Omental fat pad (tissue), 4 donors: ENCODE data around the gene SHROOM3. TPM values are rescaled to one million over a fixed set of nuclear protein-coding genes. Genes with fewer than 3 reads are reported as not detected.

ENCODE experiments used
- ATAC-seq: fragments of 150-250 bp; one replicate; pipeline ENCODE4 v1.9.1; 2016; ENCODE audit warnings: mild to moderate bottlenecking, moderate library complexity; ENCODE audit not compliant: low FRiP score
- DNase-seq: peaks from one replicate; pipeline ENCODE4 v3.0.0-alpha.2; 2019; ENCODE audit warnings: low spot score
- total RNA-seq, 4 donors: library from RNA; depleted of rRNA; stranded (reverse); fragments of >200 nt; gene quantifications; one replicate each; pipeline ENCODE4 v1.1.0, GENCODE V29; 2016
- TF ChIP-seq, protein P1 (sequence below), 3 donors: fragments of 450-650 bp; IDR thresholded peaks; one replicate each; pipeline ENCODE4 v1.5.1; 2016 to 2017; ENCODE audit warnings: antibody characterized with exemption in 3 of 3, mild to moderate bottlenecking in 3 of 3, moderate library complexity in 2 of 3

Gene SHROOM3
- total RNA-seq, 4 donors from 2014 or later: 1.3 to 12.2 (median 3.1) TPM

DNA sequence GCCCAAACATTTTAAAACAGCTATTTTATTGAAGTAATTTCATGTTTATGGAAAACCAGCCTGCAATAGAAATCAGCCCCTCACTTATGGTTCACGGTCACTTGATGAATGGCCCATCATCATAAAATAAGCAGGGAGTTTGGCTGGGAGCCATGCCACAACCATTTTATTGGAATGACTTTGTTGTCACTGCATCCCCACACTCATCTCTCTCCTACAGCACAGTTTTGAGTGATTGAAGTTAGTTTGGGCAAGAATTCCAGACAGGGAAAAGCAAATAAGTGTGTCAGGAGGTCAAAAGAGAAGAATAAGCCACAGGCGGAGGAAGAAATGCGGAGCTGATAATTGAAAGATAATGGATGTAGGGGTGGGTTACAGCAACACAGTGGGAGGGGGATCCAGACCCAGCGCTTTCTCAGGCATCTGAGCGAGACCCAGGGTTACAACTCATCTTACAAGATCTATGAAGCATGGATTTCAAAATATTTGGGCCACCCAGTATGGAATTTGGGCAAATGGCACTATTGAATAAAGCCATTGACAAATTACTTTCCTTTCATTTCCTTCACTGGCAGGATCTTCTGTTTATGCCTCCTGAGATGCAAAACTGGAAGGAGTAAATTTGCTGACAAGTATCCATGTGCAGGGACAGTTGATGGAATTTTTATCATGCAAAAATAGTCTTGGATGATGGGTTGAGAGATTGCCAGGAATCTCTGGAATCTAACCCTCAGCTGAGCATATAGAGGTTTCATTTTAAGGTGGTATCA lies 100.8 kb downstream of the SHROOM3 start:
- TF ChIP-seq, protein P1, sequence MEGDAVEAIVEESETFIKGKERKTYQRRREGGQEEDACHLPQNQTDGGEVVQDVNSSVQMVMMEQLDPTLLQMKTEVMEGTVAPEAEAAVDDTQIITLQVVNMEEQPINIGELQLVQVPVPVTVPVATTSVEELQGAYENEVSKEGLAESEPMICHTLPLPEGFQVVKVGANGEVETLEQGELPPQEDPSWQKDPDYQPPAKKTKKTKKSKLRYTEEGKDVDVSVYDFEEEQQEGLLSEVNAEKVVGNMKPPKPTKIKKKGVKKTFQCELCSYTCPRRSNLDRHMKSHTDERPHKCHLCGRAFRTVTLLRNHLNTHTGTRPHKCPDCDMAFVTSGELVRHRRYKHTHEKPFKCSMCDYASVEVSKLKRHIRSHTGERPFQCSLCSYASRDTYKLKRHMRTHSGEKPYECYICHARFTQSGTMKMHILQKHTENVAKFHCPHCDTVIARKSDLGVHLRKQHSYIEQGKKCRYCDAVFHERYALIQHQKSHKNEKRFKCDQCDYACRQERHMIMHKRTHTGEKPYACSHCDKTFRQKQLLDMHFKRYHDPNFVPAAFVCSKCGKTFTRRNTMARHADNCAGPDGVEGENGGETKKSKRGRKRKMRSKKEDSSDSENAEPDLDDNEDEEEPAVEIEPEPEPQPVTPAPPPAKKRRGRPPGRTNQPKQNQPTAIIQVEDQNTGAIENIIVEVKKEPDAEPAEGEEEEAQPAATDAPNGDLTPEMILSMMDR (IDR thresholded peaks at IDR 0.05): no peak
- no peak for DNase-seq
- ATAC-seq: no peak

DNA sequence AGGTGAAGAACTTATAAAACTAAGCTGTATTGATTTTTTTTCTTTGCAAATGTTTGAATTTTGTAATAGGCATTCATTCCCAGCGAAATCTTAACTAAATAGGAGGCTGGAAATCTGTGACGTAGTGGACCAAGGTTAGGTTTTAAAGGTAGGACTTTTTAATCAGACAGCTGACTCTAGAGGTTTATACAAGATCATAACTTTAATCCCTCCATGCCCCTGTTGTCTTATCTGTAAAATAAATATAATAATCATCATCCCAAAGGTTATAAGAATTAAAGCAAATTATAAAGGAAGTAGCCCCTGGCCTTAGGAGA lies 101.3 kb downstream of the SHROOM3 start:
- DNase-seq: no peak
- no peak for ATAC-seq
- TF ChIP-seq, protein P1 (IDR thresholded peaks at IDR 0.05): no peak

DNA sequence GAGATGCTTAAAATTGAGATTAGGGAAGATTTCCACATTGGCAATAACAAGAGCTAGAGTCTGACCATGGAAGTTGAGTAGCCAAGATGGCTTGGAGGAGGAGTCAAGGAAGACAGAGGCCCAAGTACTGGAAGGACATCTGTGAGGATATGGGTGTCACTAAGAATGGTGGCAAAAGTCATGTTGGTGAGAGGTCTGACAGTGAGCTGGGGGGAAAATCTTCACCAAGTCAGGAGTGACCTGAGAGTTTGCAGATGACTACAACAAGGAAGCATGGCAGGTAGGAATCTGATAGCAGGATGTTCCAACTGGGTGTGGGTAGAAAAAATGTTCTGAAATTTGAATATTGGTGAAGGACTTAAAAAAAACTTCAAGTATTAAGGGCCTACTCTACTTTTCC lies 103.3 kb downstream of the SHROOM3 start:
- DNase-seq: no peak
- TF ChIP-seq, protein P1 (IDR thresholded peaks at IDR 0.05): no peak
- ATAC-seq: no peak

DNA sequence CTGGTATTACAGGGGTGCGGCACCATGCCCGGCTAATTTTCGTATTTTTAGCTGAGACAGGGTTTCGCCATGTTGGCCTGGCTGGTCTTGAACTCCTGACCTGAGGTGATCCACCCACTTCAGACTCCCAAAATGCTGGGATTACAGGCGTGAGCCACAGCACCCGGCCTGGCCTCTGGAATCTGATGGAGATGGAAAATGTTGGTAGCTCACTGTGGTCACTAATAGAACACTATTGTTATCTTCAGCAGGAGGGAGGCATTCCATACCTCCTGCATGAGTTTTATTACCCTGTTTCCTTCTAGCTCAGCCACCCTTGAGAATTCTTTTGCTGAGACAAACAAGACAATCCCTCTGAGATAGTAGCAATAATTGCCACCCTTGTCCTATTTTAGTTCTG lies 105.0 kb downstream of the SHROOM3 start:
- TF ChIP-seq, protein P1 (IDR thresholded peaks at IDR 0.05): no peak
- ATAC-seq: no peak
- DNase-seq: no peak

- ATAC-seq (no peak), DNase-seq (no peak)
- TF ChIP-seq, protein P1 (IDR thresholded peaks at IDR 0.05): no peak
Observed at GRCh38 chr4:76540486-76540885, 105.5 kb downstream of the SHROOM3 start.

DNA sequence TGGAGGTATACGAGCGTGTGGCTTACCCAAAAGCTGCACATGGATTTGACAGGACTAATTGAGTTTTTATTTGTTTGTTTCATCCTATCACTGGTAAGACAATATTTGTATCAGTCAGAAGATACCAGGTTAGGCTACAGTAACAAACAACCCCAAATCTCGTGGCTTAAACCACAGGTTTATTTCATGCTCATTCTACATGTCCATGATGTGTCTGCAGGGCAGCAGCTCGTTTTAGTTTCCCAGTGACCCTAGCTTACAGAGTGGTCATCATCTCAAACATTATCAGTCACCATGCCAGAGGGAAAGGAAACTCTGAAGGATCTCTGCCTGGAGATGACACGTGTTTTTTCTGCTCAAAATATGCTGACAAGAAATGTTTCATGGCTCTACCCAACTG lies 108.3 kb downstream of the SHROOM3 start:
- DNase-seq (no peak), ATAC-seq (no peak)

GRCh38 chr4:76544725-76545124 lies 109.7 kb downstream of the SHROOM3 start:
- ATAC-seq (no peak), DNase-seq (no peak)
- TF ChIP-seq, protein P1 (IDR thresholded peaks at IDR 0.05): no peak

More for the DNA sequence above, 108.3 kb downstream of the SHROOM3 start:
- TF ChIP-seq, protein P1 (IDR thresholded peaks at IDR 0.05): no peak
